ENCODE results near the gene PACSIN1. TPM values are rescaled to one million over a fixed set of nuclear protein-coding genes. Genes with fewer than 3 reads are reported as not detected.

The PACSIN1 gene
- total RNA-seq, 1 experiment from 2014 or later = 0.26 TPM

GRCh38 chr6:34544776-34545471, 79.0 kb downstream of the PACSIN1 start:
- H3K9me3 Mint-ChIP-seq (ENCODE audit: low read depth, unreplicated experiment) = no peaks in the 10 kb centered on the region
- peaks cover 45% of the 10 kb centered on the region for H3K4me1 Mint-ChIP-seq (ENCODE audit: low read depth, unreplicated experiment)
- no peak overlapping the region for H3K4me3 Mint-ChIP-seq (ENCODE audit: low read depth, unreplicated experiment)
- intact Hi-C loops (cut with micrococcal nuclease; ENCODE audit: unreplicated experiment) = no loop called here
- no peaks in the 10 kb centered on the region for H3K27me3 Mint-ChIP-seq (ENCODE audit: unreplicated experiment)
- CTCF ChIA-PET = interaction anchor here (0.5 to 3.3 kb wide), 4 partner anchors 11 to 432 kb away, joined by 3 to 27 read pairs (median 7); partner anchors contain the start of gene SPDEF
- H3K36me3 Mint-ChIP-seq (ENCODE audit: insufficient read depth, unreplicated experiment) = no peaks in the 10 kb centered on the region
- H3K27ac Mint-ChIP-seq (ENCODE audit: unreplicated experiment) = no peak overlapping the region
- DNase-seq = no peak
- TF ChIP-seq, protein P1, sequence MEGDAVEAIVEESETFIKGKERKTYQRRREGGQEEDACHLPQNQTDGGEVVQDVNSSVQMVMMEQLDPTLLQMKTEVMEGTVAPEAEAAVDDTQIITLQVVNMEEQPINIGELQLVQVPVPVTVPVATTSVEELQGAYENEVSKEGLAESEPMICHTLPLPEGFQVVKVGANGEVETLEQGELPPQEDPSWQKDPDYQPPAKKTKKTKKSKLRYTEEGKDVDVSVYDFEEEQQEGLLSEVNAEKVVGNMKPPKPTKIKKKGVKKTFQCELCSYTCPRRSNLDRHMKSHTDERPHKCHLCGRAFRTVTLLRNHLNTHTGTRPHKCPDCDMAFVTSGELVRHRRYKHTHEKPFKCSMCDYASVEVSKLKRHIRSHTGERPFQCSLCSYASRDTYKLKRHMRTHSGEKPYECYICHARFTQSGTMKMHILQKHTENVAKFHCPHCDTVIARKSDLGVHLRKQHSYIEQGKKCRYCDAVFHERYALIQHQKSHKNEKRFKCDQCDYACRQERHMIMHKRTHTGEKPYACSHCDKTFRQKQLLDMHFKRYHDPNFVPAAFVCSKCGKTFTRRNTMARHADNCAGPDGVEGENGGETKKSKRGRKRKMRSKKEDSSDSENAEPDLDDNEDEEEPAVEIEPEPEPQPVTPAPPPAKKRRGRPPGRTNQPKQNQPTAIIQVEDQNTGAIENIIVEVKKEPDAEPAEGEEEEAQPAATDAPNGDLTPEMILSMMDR (IDR thresholded peaks at IDR 0.05; ENCODE audit: unreplicated experiment) = no peak
- BruUV-seq (replicated peaks) = no TSS peak

GRCh38 chr6:34546551-34547321, 80.9 kb downstream of the PACSIN1 start:
- intact Hi-C loops (cut with micrococcal nuclease; ENCODE audit: unreplicated experiment) = no loop called here
- Mint-ChIP-seq H3K27ac (ENCODE audit: unreplicated experiment) (peak overlapping the region; percentile 30), H3K36me3 (ENCODE audit: insufficient read depth, unreplicated experiment) (no peaks in the 10 kb centered on the region), H3K27me3 (ENCODE audit: unreplicated experiment) (no peaks in the 10 kb centered on the region), H3K4me1 (ENCODE audit: low read depth, unreplicated experiment) (peaks cover 45% of the 10 kb centered on the region), H3K4me3 (ENCODE audit: low read depth, unreplicated experiment) (peak overlapping the region; percentile 20), H3K9me3 (ENCODE audit: low read depth, unreplicated experiment) (no peaks in the 10 kb centered on the region)
- CTCF ChIA-PET = interaction anchor here (0.5 to 3.3 kb wide), 20 partner anchors 9 to 619 kb away, joined by 3 to 27 read pairs (median 4); partner anchors contain the start of gene SPDEF
- peak; percentile 83 for DNase-seq
- TF ChIP-seq, protein P1 (IDR thresholded peaks at IDR 0.05; ENCODE audit: unreplicated experiment) = peak; percentile 24
- no TSS peak for BruUV-seq (replicated peaks)

- DNase-seq = peak; percentile 61
- Mint-ChIP-seq H3K9me3 (ENCODE audit: low read depth, unreplicated experiment) (no peaks in the 10 kb centered on the region), H3K27me3 (ENCODE audit: unreplicated experiment) (no peaks in the 10 kb centered on the region), H3K4me1 (ENCODE audit: low read depth, unreplicated experiment) (peaks cover 44% of the 10 kb centered on the region), H3K4me3 (ENCODE audit: low read depth, unreplicated experiment) (no peak overlapping the region), H3K36me3 (ENCODE audit: insufficient read depth, unreplicated experiment) (no peaks in the 10 kb centered on the region), H3K27ac (ENCODE audit: unreplicated experiment) (peak overlapping the region; percentile 30)
- TF ChIP-seq, protein P1 (IDR thresholded peaks at IDR 0.05; ENCODE audit: unreplicated experiment) = no peak
- no TSS peak for BruUV-seq (replicated peaks)
- CTCF ChIA-PET = interaction anchor here (0.6 to 2.3 kb wide), 5 partner anchors 11 to 952 kb away, joined by 3 to 11 read pairs (median 5); no protein-coding TSS in a partner anchor
- intact Hi-C loops (cut with micrococcal nuclease; ENCODE audit: unreplicated experiment) = no loop called here
These were observed 82.1 kb downstream of the PACSIN1 start for GRCh38 chr6:34547701-34548644.

Data from Calu3 (cell line).